ENCODE measurements around the gene ELMOD3. TPM values are rescaled to one million over a fixed set of nuclear protein-coding genes. Genes with fewer than 3 reads are reported as not detected.

The ELMOD3 gene
- total and polyA plus RNA-seq, 2 of the 8 experiments (the other 6 are each of a cell fraction or from before 2014, with no cell fraction given), result 8.5 to 10.2 TPM

DNA sequence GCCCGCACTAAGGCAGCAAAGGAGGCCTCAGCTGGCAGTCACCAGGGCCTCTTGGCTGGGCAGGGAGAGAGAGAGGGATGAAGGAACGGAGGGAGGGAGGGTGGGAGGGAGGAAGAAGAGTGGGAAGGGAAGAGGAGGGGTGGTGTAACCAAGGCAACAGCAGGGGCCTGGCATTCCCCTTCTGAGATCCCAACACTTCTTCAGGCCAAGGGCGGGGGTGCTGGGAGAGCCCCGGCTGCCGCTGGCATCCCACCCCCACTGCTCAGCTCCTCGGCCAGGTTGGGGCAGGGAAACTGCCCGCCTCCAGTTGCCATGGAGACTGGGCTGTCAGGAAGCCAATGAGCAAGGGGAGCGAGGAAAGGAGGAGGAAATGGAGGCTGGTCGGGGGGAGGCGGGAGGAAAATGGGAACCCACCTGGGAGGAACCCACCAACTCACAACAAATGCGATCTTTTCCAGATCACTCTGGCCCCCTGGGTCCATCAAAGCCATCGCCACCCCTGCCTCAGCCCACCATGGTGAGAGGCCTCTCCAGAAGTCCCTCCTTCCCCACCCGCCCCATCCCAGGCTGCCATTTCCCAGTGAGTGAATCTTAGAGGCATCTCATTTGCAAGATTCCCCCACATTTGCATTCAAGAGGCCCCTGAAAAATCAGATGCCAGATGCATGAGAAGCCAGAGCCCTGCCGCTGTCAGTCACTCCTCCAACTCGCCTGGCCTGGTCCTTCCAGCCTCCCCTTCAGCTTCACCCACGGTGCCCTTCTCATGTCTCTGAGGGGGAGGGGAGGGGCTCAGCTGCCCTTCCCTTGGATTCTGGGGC, 76.4 kb downstream of the ELMOD3 start (continued):
- 0 out of 2 replicates have a peak, but pooled peaks have one; percentile 11 for TF ChIP-seq TBP (IDR thresholded peaks at IDR 0.05; ENCODE audit: low read depth, low read length)
- TF ChIP-seq ASH2L (IDR thresholded peaks at IDR 0.05; ENCODE audit: low read length), result peak; percentile 55
- TF ChIP-seq TEAD4 (IDR thresholded peaks at IDR 0.05; ENCODE audit: low read depth, low read length), result peak; percentile 76
- peak; percentile 71 for TF ChIP-seq KDM4A (IDR thresholded peaks at IDR 0.05; ENCODE audit: low read depth, low read length, severe bottlenecking)
- TF ChIP-seq GABPA (IDR thresholded peaks at IDR 0.05; ENCODE audit: borderline replicate concordance, insufficient read depth, low read length), result no peak
- TF ChIP-seq, protein P1, sequence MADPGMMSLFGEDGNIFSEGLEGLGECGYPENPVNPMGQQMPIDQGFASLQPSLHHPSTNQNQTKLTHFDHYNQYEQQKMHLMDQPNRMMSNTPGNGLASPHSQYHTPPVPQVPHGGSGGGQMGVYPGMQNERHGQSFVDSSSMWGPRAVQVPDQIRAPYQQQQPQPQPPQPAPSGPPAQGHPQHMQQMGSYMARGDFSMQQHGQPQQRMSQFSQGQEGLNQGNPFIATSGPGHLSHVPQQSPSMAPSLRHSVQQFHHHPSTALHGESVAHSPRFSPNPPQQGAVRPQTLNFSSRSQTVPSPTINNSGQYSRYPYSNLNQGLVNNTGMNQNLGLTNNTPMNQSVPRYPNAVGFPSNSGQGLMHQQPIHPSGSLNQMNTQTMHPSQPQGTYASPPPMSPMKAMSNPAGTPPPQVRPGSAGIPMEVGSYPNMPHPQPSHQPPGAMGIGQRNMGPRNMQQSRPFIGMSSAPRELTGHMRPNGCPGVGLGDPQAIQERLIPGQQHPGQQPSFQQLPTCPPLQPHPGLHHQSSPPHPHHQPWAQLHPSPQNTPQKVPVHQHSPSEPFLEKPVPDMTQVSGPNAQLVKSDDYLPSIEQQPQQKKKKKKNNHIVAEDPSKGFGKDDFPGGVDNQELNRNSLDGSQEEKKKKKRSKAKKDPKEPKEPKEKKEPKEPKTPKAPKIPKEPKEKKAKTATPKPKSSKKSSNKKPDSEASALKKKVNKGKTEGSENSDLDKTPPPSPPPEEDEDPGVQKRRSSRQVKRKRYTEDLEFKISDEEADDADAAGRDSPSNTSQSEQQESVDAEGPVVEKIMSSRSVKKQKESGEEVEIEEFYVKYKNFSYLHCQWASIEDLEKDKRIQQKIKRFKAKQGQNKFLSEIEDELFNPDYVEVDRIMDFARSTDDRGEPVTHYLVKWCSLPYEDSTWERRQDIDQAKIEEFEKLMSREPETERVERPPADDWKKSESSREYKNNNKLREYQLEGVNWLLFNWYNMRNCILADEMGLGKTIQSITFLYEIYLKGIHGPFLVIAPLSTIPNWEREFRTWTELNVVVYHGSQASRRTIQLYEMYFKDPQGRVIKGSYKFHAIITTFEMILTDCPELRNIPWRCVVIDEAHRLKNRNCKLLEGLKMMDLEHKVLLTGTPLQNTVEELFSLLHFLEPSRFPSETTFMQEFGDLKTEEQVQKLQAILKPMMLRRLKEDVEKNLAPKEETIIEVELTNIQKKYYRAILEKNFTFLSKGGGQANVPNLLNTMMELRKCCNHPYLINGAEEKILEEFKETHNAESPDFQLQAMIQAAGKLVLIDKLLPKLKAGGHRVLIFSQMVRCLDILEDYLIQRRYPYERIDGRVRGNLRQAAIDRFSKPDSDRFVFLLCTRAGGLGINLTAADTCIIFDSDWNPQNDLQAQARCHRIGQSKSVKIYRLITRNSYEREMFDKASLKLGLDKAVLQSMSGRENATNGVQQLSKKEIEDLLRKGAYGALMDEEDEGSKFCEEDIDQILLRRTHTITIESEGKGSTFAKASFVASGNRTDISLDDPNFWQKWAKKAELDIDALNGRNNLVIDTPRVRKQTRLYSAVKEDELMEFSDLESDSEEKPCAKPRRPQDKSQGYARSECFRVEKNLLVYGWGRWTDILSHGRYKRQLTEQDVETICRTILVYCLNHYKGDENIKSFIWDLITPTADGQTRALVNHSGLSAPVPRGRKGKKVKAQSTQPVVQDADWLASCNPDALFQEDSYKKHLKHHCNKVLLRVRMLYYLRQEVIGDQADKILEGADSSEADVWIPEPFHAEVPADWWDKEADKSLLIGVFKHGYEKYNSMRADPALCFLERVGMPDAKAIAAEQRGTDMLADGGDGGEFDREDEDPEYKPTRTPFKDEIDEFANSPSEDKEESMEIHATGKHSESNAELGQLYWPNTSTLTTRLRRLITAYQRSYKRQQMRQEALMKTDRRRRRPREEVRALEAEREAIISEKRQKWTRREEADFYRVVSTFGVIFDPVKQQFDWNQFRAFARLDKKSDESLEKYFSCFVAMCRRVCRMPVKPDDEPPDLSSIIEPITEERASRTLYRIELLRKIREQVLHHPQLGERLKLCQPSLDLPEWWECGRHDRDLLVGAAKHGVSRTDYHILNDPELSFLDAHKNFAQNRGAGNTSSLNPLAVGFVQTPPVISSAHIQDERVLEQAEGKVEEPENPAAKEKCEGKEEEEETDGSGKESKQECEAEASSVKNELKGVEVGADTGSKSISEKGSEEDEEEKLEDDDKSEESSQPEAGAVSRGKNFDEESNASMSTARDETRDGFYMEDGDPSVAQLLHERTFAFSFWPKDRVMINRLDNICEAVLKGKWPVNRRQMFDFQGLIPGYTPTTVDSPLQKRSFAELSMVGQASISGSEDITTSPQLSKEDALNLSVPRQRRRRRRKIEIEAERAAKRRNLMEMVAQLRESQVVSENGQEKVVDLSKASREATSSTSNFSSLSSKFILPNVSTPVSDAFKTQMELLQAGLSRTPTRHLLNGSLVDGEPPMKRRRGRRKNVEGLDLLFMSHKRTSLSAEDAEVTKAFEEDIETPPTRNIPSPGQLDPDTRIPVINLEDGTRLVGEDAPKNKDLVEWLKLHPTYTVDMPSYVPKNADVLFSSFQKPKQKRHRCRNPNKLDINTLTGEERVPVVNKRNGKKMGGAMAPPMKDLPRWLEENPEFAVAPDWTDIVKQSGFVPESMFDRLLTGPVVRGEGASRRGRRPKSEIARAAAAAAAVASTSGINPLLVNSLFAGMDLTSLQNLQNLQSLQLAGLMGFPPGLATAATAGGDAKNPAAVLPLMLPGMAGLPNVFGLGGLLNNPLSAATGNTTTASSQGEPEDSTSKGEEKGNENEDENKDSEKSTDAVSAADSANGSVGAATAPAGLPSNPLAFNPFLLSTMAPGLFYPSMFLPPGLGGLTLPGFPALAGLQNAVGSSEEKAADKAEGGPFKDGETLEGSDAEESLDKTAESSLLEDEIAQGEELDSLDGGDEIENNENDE (IDR thresholded peaks at IDR 0.05; ENCODE audit: insufficient replicate concordance, low read length), result no peak
- TF ChIP-seq, protein P2, sequence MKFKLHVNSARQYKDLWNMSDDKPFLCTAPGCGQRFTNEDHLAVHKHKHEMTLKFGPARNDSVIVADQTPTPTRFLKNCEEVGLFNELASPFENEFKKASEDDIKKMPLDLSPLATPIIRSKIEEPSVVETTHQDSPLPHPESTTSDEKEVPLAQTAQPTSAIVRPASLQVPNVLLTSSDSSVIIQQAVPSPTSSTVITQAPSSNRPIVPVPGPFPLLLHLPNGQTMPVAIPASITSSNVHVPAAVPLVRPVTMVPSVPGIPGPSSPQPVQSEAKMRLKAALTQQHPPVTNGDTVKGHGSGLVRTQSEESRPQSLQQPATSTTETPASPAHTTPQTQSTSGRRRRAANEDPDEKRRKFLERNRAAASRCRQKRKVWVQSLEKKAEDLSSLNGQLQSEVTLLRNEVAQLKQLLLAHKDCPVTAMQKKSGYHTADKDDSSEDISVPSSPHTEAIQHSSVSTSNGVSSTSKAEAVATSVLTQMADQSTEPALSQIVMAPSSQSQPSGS (IDR thresholded peaks at IDR 0.05; ENCODE audit: low read length), result no peak
- peak; percentile 70 for TF ChIP-seq SP1 (IDR thresholded peaks at IDR 0.05; ENCODE audit: low read depth, low read length)

Data from H1 (cell line).